GM10266 (cell line): ENCODE data around the gene HOXA2.

Source experiments
- DNase-seq: peaks from one replicate; pipeline ENCODE4 v3.0.0; 2012; ENCODE audit errors: extremely low spot score
- TF ChIP-seq, protein P1 (sequence below): IDR thresholded peaks from 2 replicates; pipeline ENCODE4 v1.5.1; 2012; ENCODE audit warnings: mild to moderate bottlenecking, low read depth; ENCODE audit not compliant: control insufficient read depth, insufficient read depth; ENCODE audit errors: missing control alignments

The HOXA2 gene

DNA sequence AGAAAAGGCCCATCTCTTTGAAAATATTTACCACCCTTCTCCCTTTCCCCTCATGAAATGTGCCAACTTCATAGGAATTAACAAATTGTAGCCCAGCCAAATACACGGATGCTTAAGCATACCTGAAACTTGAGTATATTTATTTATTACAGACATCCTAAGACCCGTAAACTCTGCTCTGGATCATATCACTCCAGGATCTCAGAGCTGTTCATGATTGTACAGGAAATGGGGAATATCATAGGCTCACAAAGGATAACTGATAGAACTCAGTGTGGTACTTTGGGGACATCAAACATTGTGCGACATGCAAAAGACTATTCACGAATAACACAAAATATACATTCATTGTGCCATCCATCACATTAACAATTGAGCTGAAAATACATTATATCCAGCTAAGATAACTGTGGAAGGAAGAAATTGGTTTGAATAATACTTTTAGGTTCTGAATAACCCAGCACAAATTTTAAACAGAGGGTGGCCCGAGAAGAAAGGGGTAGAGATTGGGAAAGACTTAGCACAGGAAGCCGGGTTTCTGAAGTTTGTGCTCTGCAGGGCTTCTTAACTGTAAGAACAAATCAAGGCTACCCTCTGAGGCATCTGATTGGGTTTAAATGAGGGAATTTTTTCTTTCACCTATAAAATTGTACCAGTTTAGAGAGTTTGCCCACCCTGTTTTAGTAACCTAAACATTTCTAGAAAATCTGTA lies 9.1 kb downstream of the HOXA2 start:
- no peak for DNase-seq
- TF ChIP-seq, protein P1, sequence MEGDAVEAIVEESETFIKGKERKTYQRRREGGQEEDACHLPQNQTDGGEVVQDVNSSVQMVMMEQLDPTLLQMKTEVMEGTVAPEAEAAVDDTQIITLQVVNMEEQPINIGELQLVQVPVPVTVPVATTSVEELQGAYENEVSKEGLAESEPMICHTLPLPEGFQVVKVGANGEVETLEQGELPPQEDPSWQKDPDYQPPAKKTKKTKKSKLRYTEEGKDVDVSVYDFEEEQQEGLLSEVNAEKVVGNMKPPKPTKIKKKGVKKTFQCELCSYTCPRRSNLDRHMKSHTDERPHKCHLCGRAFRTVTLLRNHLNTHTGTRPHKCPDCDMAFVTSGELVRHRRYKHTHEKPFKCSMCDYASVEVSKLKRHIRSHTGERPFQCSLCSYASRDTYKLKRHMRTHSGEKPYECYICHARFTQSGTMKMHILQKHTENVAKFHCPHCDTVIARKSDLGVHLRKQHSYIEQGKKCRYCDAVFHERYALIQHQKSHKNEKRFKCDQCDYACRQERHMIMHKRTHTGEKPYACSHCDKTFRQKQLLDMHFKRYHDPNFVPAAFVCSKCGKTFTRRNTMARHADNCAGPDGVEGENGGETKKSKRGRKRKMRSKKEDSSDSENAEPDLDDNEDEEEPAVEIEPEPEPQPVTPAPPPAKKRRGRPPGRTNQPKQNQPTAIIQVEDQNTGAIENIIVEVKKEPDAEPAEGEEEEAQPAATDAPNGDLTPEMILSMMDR: no peak

- TF ChIP-seq, protein P1: no peak
- DNase-seq: no peak
Measured at GRCh38 chr7:27092819-27093110, 9.7 kb downstream of the HOXA2 start.

- TF ChIP-seq, protein P1: no peak
- no peak for DNase-seq
Measured at GRCh38 chr7:27091941-27092818, 10.3 kb downstream of the HOXA2 start.

GRCh38 chr7:27091105-27091504 lies 11.4 kb downstream of the HOXA2 start:
- no peak for DNase-seq
- TF ChIP-seq, protein P1: no peak

GRCh38 chr7:27088002-27088922 lies 14.2 kb downstream of the HOXA2 start:
- no peak for DNase-seq
- TF ChIP-seq, protein P1: no peak

GRCh38 chr7:27083646-27084045 lies 18.8 kb downstream of the HOXA2 start:
- TF ChIP-seq, protein P1: no peak
- DNase-seq: no peak
